ENCODE results near the gene STK32C. TPM values are rescaled to one million over a fixed set of nuclear protein-coding genes. Genes with fewer than 3 reads are reported as not detected.

Gene STK32C
- total RNA-seq, 2 donors from 2014 or later = 2.6 to 3.7 TPM

- Histone ChIP-seq H3K4me3 (no peak overlapping the region), H3K27ac (no peak overlapping the region), H3K4me1 (peaks cover 0 to 14% of the 10 kb centered on the region in 2 donors), H3K9me3 (no peaks in the 10 kb centered on the region), H3K36me3 (no peaks in the 10 kb centered on the region), H3K27me3 (no peaks in the 10 kb centered on the region)
- no peak for TF ChIP-seq CTCF (IDR thresholded peaks at IDR 0.05)
- DNase-seq (ENCODE audit: low spot score) = no peak
Measured at GRCh38 chr10:132266594-132267161, 41.1 kb downstream of the STK32C start.

- H3K27me3 ChIP-seq = no peaks in the 10 kb centered on the region
- H3K4me3 ChIP-seq = no peak overlapping the region
- H3K27ac ChIP-seq = no peak overlapping the region
- peaks cover 0 to 14% of the 10 kb centered on the region in 2 donors for H3K4me1 ChIP-seq
- H3K36me3 ChIP-seq = no peaks in the 10 kb centered on the region
- DNase-seq (ENCODE audit: low spot score) = no peak
- TF ChIP-seq CTCF (IDR thresholded peaks at IDR 0.05) = no peak
- no peaks in the 10 kb centered on the region for H3K9me3 ChIP-seq
Measured at GRCh38 chr10:132265890-132266496, 41.8 kb downstream of the STK32C start.

- Histone ChIP-seq H3K27me3 (no peaks in the 10 kb centered on the region), H3K9me3 (no peaks in the 10 kb centered on the region), H3K4me1 (peaks cover 0 to 14% of the 10 kb centered on the region in 2 donors), H3K4me3 (no peak overlapping the region), H3K27ac (no peak overlapping the region), H3K36me3 (no peaks in the 10 kb centered on the region)
- TF ChIP-seq CTCF (IDR thresholded peaks at IDR 0.05) = no peak
- no peak for DNase-seq (ENCODE audit: low spot score)
Measured at GRCh38 chr10:132264966-132265889, 42.5 kb downstream of the STK32C start.

GRCh38 chr10:132264306-132264950 is 43.3 kb downstream of the STK32C start:
- no peak for TF ChIP-seq CTCF (IDR thresholded peaks at IDR 0.05)
- no peaks in the 10 kb centered on the region for H3K9me3 ChIP-seq
- no peak for DNase-seq (ENCODE audit: low spot score)
- H3K4me1 ChIP-seq = peaks cover 0 to 14% of the 10 kb centered on the region in 2 donors
- no peaks in the 10 kb centered on the region for H3K36me3 ChIP-seq
- no peak overlapping the region for H3K4me3 ChIP-seq
- no peaks in the 10 kb centered on the region for H3K27me3 ChIP-seq
- no peak overlapping the region for H3K27ac ChIP-seq

GRCh38 chr10:132263866-132264265 is 43.9 kb downstream of the STK32C start:
- H3K27me3 ChIP-seq = no peaks in the 10 kb centered on the region
- H3K4me1 ChIP-seq = peaks cover 0 to 14% of the 10 kb centered on the region in 2 donors
- TF ChIP-seq CTCF (IDR thresholded peaks at IDR 0.05) = no peak
- H3K27ac ChIP-seq = no peak overlapping the region
- DNase-seq (ENCODE audit: low spot score) = no peak
- no peak overlapping the region for H3K4me3 ChIP-seq
- H3K36me3 ChIP-seq = no peaks in the 10 kb centered on the region
- no peaks in the 10 kb centered on the region for H3K9me3 ChIP-seq
